NT2/D1 (cell line): ENCODE results near the gene TRIL.

ENCODE experiments used
- SUZ12 ChIP-seq: IDR thresholded peaks from 2 replicates; pipeline ENCODE4 v1.6.1; 2011; ENCODE audit not compliant: insufficient read length, insufficient read depth; ENCODE audit errors: extremely low read depth
- YY1 ChIP-seq: IDR thresholded peaks from 2 replicates; pipeline ENCODE4 v1.6.1; 2011; ENCODE audit not compliant: insufficient read length, insufficient read depth

GRCh38 chr7:28981161-28981465 lies 23.0 kb upstream of the TRIL start:
- TF ChIP-seq SUZ12 (no peak), YY1 (no peak)
